Measurements from ENCODE around the gene TMEM45A.

- TF ChIP-seq POLR2A (IDR thresholded peaks at IDR 0.05) (no peak), CTCF (IDR thresholded peaks at IDR 0.05) (no peak)
These were observed 70.8 kb downstream of the TMEM45A start for GRCh38 chr3:100563228-100563627.
